Inferior parietal cortex (tissue), 1 donor: ENCODE results near the gene FSTL4.

Experiments used
- DNase-seq: peaks from one replicate; pipeline ENCODE4 v3.0.0-alpha.2; 2016; ENCODE audit errors: extremely low spot score

Gene FSTL4

GRCh38 chr5:133478199-133478985 is 133.9 kb downstream of the FSTL4 start:
- no peak for DNase-seq

- no peak for DNase-seq
Measured at GRCh38 chr5:133475986-133476385, 136.4 kb downstream of the FSTL4 start.

- DNase-seq, result no peak
Measured at GRCh38 chr5:133474851-133475590, 137.3 kb downstream of the FSTL4 start.

- no peak for DNase-seq
Measured at GRCh38 chr5:133473291-133473690, 139.1 kb downstream of the FSTL4 start.

- no peak for DNase-seq
Measured at GRCh38 chr5:133472829-133473228, 139.5 kb downstream of the FSTL4 start.

GRCh38 chr5:133471699-133472098 is 140.6 kb downstream of the FSTL4 start:
- no peak for DNase-seq

- no peak for DNase-seq
Measured at GRCh38 chr5:133470841-133471240, 141.5 kb downstream of the FSTL4 start.

- DNase-seq, result peak; percentile 34
Measured at GRCh38 chr5:133469846-133470245, 142.5 kb downstream of the FSTL4 start.

GRCh38 chr5:133469252-133469651 is 143.1 kb downstream of the FSTL4 start:
- DNase-seq, result peak; percentile 31

GRCh38 chr5:133468596-133468995 is 143.7 kb downstream of the FSTL4 start:
- DNase-seq, result no peak

- DNase-seq, result no peak
Measured at GRCh38 chr5:133467826-133468463, 144.4 kb downstream of the FSTL4 start.

GRCh38 chr5:133467335-133467779 is 145.0 kb downstream of the FSTL4 start:
- DNase-seq, result no peak

GRCh38 chr5:133466556-133467334 is 145.6 kb downstream of the FSTL4 start:
- no peak for DNase-seq

GRCh38 chr5:133464013-133464412 is 148.3 kb downstream of the FSTL4 start:
- no peak for DNase-seq

- DNase-seq, result no peak
Measured at GRCh38 chr5:133461796-133462516, 150.4 kb downstream of the FSTL4 start.

- no peak for DNase-seq
Measured at GRCh38 chr5:133460172-133460758, 152.1 kb downstream of the FSTL4 start.

- no peak for DNase-seq
Measured at GRCh38 chr5:133459474-133460160, 152.7 kb downstream of the FSTL4 start.

GRCh38 chr5:133458435-133458834 is 153.9 kb downstream of the FSTL4 start:
- DNase-seq, result no peak

GRCh38 chr5:133457439-133458355 is 154.6 kb downstream of the FSTL4 start:
- no peak for DNase-seq
